ENCODE results near the gene AGO3. TPM values are rescaled to one million over a fixed set of nuclear protein-coding genes. Genes with fewer than 3 reads are reported as not detected.

The AGO3 gene
- total and polyA plus RNA-seq, 2 of the 13 experiments (the other 11 are each of a cell fraction or from before 2014, with no cell fraction given): 21.2 to 27.1 TPM

DNA sequence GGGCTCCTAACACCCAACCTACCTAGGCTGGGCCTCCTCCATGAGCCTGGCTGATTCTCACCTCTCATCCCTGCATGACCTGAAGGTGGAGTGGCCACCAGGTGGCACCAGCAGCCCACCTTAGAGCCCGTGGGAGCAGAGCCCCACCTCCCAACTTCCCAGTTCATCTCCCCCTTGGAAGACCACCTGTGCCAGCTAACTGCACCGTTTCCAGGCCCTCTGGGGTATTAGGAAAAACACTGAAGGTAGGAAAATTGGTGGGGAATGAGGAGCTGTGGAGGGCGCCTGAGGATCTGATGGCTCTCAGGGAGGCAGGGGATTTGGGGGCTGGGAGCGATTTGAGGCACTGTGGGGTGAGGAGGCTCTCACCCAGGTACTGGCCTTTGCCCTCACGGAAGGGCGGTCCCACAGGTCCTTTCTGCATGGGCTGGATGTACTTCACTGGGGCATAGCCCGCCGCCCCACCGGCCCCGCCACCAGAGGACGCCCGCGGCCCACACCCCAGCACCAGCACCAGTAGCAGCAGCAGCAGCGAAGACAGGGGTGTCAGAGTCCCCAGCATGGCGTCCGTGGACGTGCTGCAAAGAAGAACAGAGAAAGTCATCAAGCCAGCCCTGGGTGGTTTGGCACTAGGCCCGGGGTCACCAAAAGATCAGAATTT lies 168.9 kb downstream of the AGO3 start (continued):
- TF ChIP-seq ZNF343 (CRISPR knock-in tag; IDR thresholded peaks at IDR 0.05) (no peak), BCL6 (CRISPR knock-in tag; IDR thresholded peaks at IDR 0.05) (no peak), CBX2 (IDR thresholded peaks at IDR 0.05; ENCODE audit: low read depth, low read length) (no peak), CBX2 (CRISPR knock-in tag; IDR thresholded peaks at IDR 0.05; ENCODE audit: low read depth) (no peak), SMAD9 (CRISPR knock-in tag; IDR thresholded peaks at IDR 0.05) (no peak), ZNF12 (CRISPR knock-in tag; IDR thresholded peaks at IDR 0.05) (no peak), KDM5B (CRISPR knock-in tag; IDR thresholded peaks at IDR 0.05; ENCODE audit: borderline replicate concordance) (0 out of 2 replicates have a peak, but pooled peaks have one; percentile 25), ZNF329 (CRISPR knock-in tag; IDR thresholded peaks at IDR 0.05; ENCODE audit: low read depth) (0 out of 2 replicates have a peak, but pooled peaks have one; percentile 6), NRL (CRISPR knock-in tag; IDR thresholded peaks at IDR 0.05; ENCODE audit: borderline replicate concordance) (peak; percentile 18; the same call in 1 of the 2 replicates), TSC22D2 (CRISPR knock-in tag; IDR thresholded peaks at IDR 0.05; ENCODE audit: borderline replicate concordance) (0 out of 2 replicates have a peak, but pooled peaks have one; percentile 5), KAT7 (CRISPR knock-in tag; IDR thresholded peaks at IDR 0.05; ENCODE audit: borderline replicate concordance) (no peak), SP1 (IDR thresholded peaks at IDR 0.05) (no peak), SP1 (CRISPR knock-in tag; IDR thresholded peaks at IDR 0.05) (0 out of 2 replicates have a peak, but pooled peaks have one; percentile 20), RFX3 (CRISPR knock-in tag; IDR thresholded peaks at IDR 0.05) (no peak), CREM (IDR thresholded peaks at IDR 0.05) (no peak), CREM (CRISPR knock-in tag; IDR thresholded peaks at IDR 0.05) (no peak), RFX5 (IDR thresholded peaks at IDR 0.05; ENCODE audit: low read depth, low read length) (no peak), ZNF883 (CRISPR knock-in tag; IDR thresholded peaks at IDR 0.05; ENCODE audit: not compliant biosample characterization) (no peak), KAT8 (CRISPR knock-in tag; IDR thresholded peaks at IDR 0.05) (peak; percentile 47; the same call in 1 of the 2 replicates), CAMTA2 (CRISPR knock-in tag; IDR thresholded peaks at IDR 0.05; ENCODE audit: borderline replicate concordance) (0 out of 2 replicates have a peak, but pooled peaks have one; percentile 52), ZEB1 (IDR thresholded peaks at IDR 0.05; ENCODE audit: insufficient replicate concordance, low read depth) (peak; percentile 38)
- TF ChIP-seq, protein P1, sequence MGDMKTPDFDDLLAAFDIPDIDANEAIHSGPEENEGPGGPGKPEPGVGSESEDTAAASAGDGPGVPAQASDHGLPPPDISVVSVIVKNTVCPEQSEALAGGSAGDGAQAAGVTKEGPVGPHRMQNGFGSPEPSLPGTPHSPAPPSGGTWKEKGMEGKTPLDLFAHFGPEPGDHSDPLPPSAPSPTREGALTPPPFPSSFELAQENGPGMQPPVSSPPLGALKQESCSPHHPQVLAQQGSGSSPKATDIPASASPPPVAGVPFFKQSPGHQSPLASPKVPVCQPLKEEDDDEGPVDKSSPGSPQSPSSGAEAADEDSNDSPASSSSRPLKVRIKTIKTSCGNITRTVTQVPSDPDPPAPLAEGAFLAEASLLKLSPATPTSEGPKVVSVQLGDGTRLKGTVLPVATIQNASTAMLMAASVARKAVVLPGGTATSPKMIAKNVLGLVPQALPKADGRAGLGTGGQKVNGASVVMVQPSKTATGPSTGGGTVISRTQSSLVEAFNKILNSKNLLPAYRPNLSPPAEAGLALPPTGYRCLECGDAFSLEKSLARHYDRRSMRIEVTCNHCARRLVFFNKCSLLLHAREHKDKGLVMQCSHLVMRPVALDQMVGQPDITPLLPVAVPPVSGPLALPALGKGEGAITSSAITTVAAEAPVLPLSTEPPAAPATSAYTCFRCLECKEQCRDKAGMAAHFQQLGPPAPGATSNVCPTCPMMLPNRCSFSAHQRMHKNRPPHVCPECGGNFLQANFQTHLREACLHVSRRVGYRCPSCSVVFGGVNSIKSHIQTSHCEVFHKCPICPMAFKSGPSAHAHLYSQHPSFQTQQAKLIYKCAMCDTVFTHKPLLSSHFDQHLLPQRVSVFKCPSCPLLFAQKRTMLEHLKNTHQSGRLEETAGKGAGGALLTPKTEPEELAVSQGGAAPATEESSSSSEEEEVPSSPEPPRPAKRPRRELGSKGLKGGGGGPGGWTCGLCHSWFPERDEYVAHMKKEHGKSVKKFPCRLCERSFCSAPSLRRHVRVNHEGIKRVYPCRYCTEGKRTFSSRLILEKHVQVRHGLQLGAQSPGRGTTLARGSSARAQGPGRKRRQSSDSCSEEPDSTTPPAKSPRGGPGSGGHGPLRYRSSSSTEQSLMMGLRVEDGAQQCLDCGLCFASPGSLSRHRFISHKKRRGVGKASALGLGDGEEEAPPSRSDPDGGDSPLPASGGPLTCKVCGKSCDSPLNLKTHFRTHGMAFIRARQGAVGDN (CRISPR knock-in tag; IDR thresholded peaks at IDR 0.05): peak; percentile 50
- TF ChIP-seq, protein P2, sequence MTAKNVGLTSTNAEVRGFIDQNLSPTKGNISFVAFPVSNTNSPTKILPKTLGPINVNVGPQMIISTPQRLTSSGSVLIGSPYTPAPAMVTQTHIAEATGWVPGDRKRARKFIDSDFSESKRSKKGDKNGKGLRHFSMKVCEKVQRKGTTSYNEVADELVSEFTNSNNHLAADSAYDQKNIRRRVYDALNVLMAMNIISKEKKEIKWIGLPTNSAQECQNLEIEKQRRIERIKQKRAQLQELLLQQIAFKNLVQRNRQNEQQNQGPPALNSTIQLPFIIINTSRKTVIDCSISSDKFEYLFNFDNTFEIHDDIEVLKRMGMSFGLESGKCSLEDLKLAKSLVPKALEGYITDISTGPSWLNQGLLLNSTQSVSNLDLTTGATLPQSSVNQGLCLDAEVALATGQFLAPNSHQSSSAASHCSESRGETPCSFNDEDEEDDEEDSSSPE (CRISPR knock-in tag; IDR thresholded peaks at IDR 0.05): no peak
- TF ChIP-seq, protein P3, sequence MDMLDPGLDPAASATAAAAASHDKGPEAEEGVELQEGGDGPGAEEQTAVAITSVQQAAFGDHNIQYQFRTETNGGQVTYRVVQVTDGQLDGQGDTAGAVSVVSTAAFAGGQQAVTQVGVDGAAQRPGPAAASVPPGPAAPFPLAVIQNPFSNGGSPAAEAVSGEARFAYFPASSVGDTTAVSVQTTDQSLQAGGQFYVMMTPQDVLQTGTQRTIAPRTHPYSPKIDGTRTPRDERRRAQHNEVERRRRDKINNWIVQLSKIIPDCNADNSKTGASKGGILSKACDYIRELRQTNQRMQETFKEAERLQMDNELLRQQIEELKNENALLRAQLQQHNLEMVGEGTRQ (IDR thresholded peaks at IDR 0.05; ENCODE audit: low read depth, low read length): no peak
- TF ChIP-seq, protein P3 (CRISPR knock-in tag; IDR thresholded peaks at IDR 0.05; ENCODE audit: borderline replicate concordance): no peak
